K562 (cell line): Measurements from ENCODE around the gene PRMT7. TPM values are rescaled to one million over a fixed set of nuclear protein-coding genes. Genes with fewer than 3 reads are reported as not detected.

Experiments
- BRD9 ChIP-seq: fragments of 450-650 bp; IDR thresholded peaks from 2 replicates; pipeline ENCODE4 v1.6.1; 2018; ENCODE audit warnings: low read depth; ENCODE audit not compliant: partially characterized antibody
- CREM ChIP-seq: IDR thresholded peaks from 2 replicates; pipeline ENCODE4 v1.6.1; 2014; ENCODE audit warnings: antibody characterized with exemption, low read depth
- EP300 ChIP-seq: IDR thresholded peaks from 2 replicates; pipeline ENCODE4 v1.6.1; 2012; ENCODE audit warnings: low read length, improper control_type of control experiment
- ETV6 ChIP-seq, 3 experiments: fragments of 150-350 bp in 1 of 3; sonication (generic) in 1 of 3; formaldehyde crosslinking in 1 of 3; IDR thresholded peaks; 2 replicates each; pipeline versions ENCODE4 v1.6.1 to v1.8.0; 2014 to 2022; ENCODE audit warnings: borderline replicate concordance in 2 of 3, low read depth in 2 of 3, antibody characterized with exemption in 1 of 3, low read length in 1 of 3, mild to moderate bottlenecking in 1 of 3, missing genetic modification reagents in 1 of 3
- KDM2B ChIP-seq: fragments of 250-450 bp; sonication (Bioruptor Pico); IDR thresholded peaks from 2 replicates; pipeline ENCODE4 v1.8.0; 2021; ENCODE audit warnings: mild to moderate bottlenecking, moderate library complexity
- KLF10 ChIP-seq: fragments of 250-450 bp; sonication (Bioruptor Pico); IDR thresholded peaks from 2 replicates; pipeline ENCODE4 v1.6.1; 2021; ENCODE audit warnings: matching md5 sums
- KLF13 ChIP-seq: fragments of 450-650 bp; IDR thresholded peaks from 2 replicates; pipeline ENCODE4 v1.6.1; 2016; ENCODE audit warnings: missing genetic modification characterization, low read depth, mild to moderate bottlenecking, missing compliant biosample characterization, moderate library complexity, borderline replicate concordance
- NFRKB ChIP-seq: fragments of 450-650 bp; IDR thresholded peaks from 2 replicates; pipeline ENCODE4 v1.6.1; 2016; ENCODE audit warnings: low read depth
- NR2C1 ChIP-seq, 2 experiments: fragments of 450-650 bp; IDR thresholded peaks; 2 replicates each; pipeline ENCODE4 v1.6.1; 2017; ENCODE audit warnings: mild to moderate bottlenecking in 2 of 2, antibody characterized with exemption in 1 of 2, inconsistent platforms in 1 of 2, missing compliant biosample characterization in 1 of 2, missing genetic modification characterization in 1 of 2
- OTX1 ChIP-seq: fragments of 450-650 bp; formaldehyde crosslinking; IDR thresholded peaks from 2 replicates; pipeline ENCODE4 v1.4.0; 2022; ENCODE audit warnings: mild to moderate bottlenecking
- PKNOX1 ChIP-seq: fragments of 450-650 bp; IDR thresholded peaks from 2 replicates; pipeline ENCODE4 v1.6.1; 2016
- PML ChIP-seq: IDR thresholded peaks from 2 replicates; pipeline ENCODE4 v1.6.1; 2012; ENCODE audit warnings: low read length, inconsistent platforms
- POLR2G ChIP-seq: fragments of 200-400 bp; formaldehyde crosslinking; IDR thresholded peaks from 2 replicates; pipeline ENCODE4 v1.6.1; 2017; ENCODE audit warnings: low read depth, mild to moderate bottlenecking, antibody characterized with exemption, low read length, moderate library complexity
- SAFB ChIP-seq: fragments of 200-400 bp; formaldehyde crosslinking; IDR thresholded peaks from 2 replicates; pipeline ENCODE4 v1.6.1; 2017; ENCODE audit warnings: low read depth, low read length, borderline replicate concordance
- THRA ChIP-seq: fragments of 450-650 bp; IDR thresholded peaks from 2 replicates; pipeline ENCODE4 v1.6.1; 2017; ENCODE audit warnings: mild to moderate bottlenecking, moderate library complexity
- ZKSCAN3 ChIP-seq: fragments of 250-450 bp; sonication (Bioruptor Pico); IDR thresholded peaks from 2 replicates; pipeline ENCODE4 v1.4.0; 2020
- ZNF175 ChIP-seq: fragments of 200-800 bp; sonication (Bioruptor generic); IDR thresholded peaks from 2 replicates; pipeline ENCODE4 v1.6.1; 2016; ENCODE audit warnings: low read depth, mild to moderate bottlenecking, missing genetic modification characterization, missing compliant biosample characterization
- ZNF696 ChIP-seq: fragments of 250-450 bp; sonication (Bioruptor Pico); conservative IDR thresholded peaks from 2 replicates; pipeline ENCODE4 v1.4.0; 2020; ENCODE audit warnings: mild to moderate bottlenecking, moderate library complexity
- polyA plus RNA-seq, 8 experiments: library from polyadenylated mRNA; depleted of rRNA in 4 of 8; stranded (reverse) in 5 of 8; unstranded in 3 of 8; fragments of >200 nt; fragmentation: Nextera tagmentation in 2 of 8; fragmentation: Illumina TruSeq in 1 of 8; extraction: Ambion mirVana in 2 of 8; extraction: Trizol in 1 of 8; gene quantifications; 2 replicates each; pipeline versions ENCODE4 v1.2.1 to v1.2.3, GENCODE V29; 2011 to 2014; ENCODE audit warnings: inconsistent platforms in 1 of 8, missing spikeins in 1 of 8
- total RNA-seq, 7 experiments: library from RNA; depleted of rRNA in 6 of 7; stranded (reverse); fragments of >200 nt in 6 of 7; fragmentation: Illumina TruSeq in 2 of 7; extraction: Trizol in 2 of 7; gene quantifications; 2 replicates each; pipeline versions ENCODE4 v1.2.1 to v1.2.3, GENCODE V29; 2011 to 2021; ENCODE audit warnings: low replicate concordance in 1 of 7
- TF ChIP-seq, protein P1 (sequence below), 2 experiments: fragments of 200-800 bp in 1 of 2; sonication (Bioruptor generic) in 1 of 2; sonication (generic) in 1 of 2; formaldehyde crosslinking in 1 of 2; IDR thresholded peaks in 1 of 2; conservative IDR thresholded peaks in 1 of 2; 2 replicates each; pipeline versions ENCODE4 v1.5.0 to v1.6.1; 2016 to 2020; ENCODE audit warnings: missing compliant biosample characterization in 1 of 2, missing genetic modification characterization in 1 of 2, missing genetic modification reagents in 1 of 2

PRMT7 gene
- total and polyA plus RNA-seq, 9 of the 15 experiments (the other 6 are each of a cell fraction or from before 2014, with no cell fraction given), result 6.4 to 88.8 (median 73.1) TPM

DNA sequence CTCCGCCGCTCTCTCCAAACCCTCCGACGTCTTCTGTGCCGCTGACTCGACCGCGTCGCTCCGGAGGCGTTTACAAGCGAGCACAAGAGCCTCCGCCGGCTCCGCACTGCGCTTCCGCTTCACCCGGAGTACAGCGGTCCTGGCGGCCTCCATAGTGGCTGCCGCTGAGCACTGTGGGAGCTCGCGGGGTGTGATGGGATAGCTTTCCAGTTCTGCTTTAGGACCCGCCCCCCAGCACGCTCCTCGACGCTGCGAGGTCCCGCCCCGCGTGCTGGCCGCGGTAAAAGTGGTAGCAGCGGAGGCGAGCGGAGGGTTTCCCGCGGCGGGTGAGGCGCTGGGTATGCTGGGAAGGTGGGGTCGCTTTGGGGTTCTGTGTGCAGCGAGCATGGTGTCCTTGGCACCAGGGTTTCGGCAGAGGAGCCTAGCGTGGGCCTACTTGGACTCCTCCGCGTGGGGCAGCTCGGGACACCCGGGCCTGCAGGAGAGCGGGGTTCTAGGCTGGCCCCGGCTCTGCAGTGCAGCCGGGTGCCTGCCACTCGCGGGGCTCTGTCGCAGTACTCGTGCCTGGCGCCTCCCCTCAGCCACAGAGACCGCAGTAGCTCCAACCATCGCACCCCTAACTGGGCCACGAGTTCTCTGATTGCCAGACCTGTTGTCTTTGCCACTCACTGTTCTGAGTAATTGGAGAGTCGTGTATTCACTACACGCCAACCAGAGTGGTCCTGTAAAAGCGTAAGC is at the start of gene PRMT7, which contains the start of gene SLC7A6OS (continued):
- TF ChIP-seq, protein P1, sequence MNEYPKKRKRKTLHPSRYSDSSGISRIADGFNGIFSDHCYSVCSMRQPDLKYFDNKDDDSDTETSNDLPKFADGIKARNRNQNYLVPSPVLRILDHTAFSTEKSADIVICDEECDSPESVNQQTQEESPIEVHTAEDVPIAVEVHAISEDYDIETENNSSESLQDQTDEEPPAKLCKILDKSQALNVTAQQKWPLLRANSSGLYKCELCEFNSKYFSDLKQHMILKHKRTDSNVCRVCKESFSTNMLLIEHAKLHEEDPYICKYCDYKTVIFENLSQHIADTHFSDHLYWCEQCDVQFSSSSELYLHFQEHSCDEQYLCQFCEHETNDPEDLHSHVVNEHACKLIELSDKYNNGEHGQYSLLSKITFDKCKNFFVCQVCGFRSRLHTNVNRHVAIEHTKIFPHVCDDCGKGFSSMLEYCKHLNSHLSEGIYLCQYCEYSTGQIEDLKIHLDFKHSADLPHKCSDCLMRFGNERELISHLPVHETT (CRISPR knock-in tag; conservative IDR thresholded peaks at IDR 0.05 in 1 of 2, IDR thresholded peaks at IDR 0.05 in 1 of 2), result peak in 1 of 2 experiments; percentile 74; a peak in 2 of 4 replicates
- TF ChIP-seq BRD9 (no peak), PML (peak; percentile 72; the same call in 1 of the 2 replicates), ZKSCAN3 (CRISPR knock-in tag) (no peak), ZNF175 (peak; percentile 26; the same call in 1 of the 2 replicates), KLF13 (tag) (peak; percentile 65; the same call in 1 of the 2 replicates), POLR2G (peak; percentile 100), SAFB (peak; percentile 48; the same call in 1 of the 2 replicates), OTX1 (CRISPR knock-in tag) (0 out of 2 replicates have a peak, but pooled peaks have one; percentile 3), NFRKB (peak; percentile 66; the same call in 1 of the 2 replicates), THRA (no peak), ZNF696 (no peak), KLF10 (CRISPR knock-in tag) (no peak), EP300 (no peak), NR2C1 (IDR thresholded peaks at IDR 0.05) (no peak), NR2C1 (tag; IDR thresholded peaks at IDR 0.05) (0 out of 2 replicates have a peak, but pooled peaks have one; percentile 22), PKNOX1 (0 out of 2 replicates have a peak, but pooled peaks have one; percentile 13), CREM (peak; percentile 72; the same call in 1 of the 2 replicates), KDM2B (0 out of 2 replicates have a peak, but pooled peaks have one; percentile 7), ETV6 (IDR thresholded peaks at IDR 0.05; ENCODE audit: borderline replicate concordance in 1 of 2, low read depth in 2 of 2, low read length in 1 of 2) (no peak), ETV6 (CRISPR knock-in tag; IDR thresholded peaks at IDR 0.05; ENCODE audit: borderline replicate concordance) (peak; percentile 63; the same call in 1 of the 2 replicates)
